ENCODE results near the gene CORO1A.
A peak's percentile ranks its signal among the peaks of the same experiment; 100 is the strongest.
"Not testable (repeated sequence)": the region's sequence is repeated elsewhere in the genome, so short reads cannot be mapped to it uniquely, and the experiment has no call there.

CORO1A gene

GRCh38 chr16:30173054-30173453, 10.3 kb upstream of the CORO1A start:
- no peak overlapping the region for H3K27ac ChIP-seq (ENCODE audit: low read depth, low read length)
- no peaks in the 10 kb centered on the region for H3K36me3 ChIP-seq (ENCODE audit: insufficient read depth, low read length)
- H3K4me1 ChIP-seq (ENCODE audit: insufficient read depth, low read length): no peaks in the 10 kb centered on the region
- no peak overlapping the region for H3K4me3 ChIP-seq (ENCODE audit: low read depth in 1 of 2, low read length in 2 of 2)
- H3K27me3 ChIP-seq (ENCODE audit: control insufficient read depth in 1 of 2, insufficient read depth in 2 of 2, low read length in 2 of 2): no peaks in the 10 kb centered on the region
- no peaks in the 10 kb centered on the region for H3K9me3 ChIP-seq (ENCODE audit: low read length)
- H3K9ac ChIP-seq (ENCODE audit: low read length): no peak overlapping the region

- not testable (repeated sequence) for H3K4me1 ChIP-seq (ENCODE audit: insufficient read depth, low read length); H3K9me3 ChIP-seq (ENCODE audit: low read length); H3K4me3 ChIP-seq (ENCODE audit: low read depth in 1 of 2, low read length in 2 of 2); H3K9ac ChIP-seq (ENCODE audit: low read length); H3K27ac ChIP-seq (ENCODE audit: low read depth, low read length); H3K27me3 ChIP-seq (ENCODE audit: control insufficient read depth in 1 of 2, insufficient read depth in 2 of 2, low read length in 2 of 2); H3K36me3 ChIP-seq (ENCODE audit: insufficient read depth, low read length)
Measured at GRCh38 chr16:30176876-30177275, 6.5 kb upstream of the CORO1A start.

- Histone ChIP-seq H3K4me3 (ENCODE audit: low read depth in 1 of 2, low read length in 2 of 2) (no peak overlapping the region), H3K4me1 (ENCODE audit: insufficient read depth, low read length) (no peaks in the 10 kb centered on the region), H3K9me3 (ENCODE audit: low read length) (no peaks in the 10 kb centered on the region), H3K9ac (ENCODE audit: low read length) (no peak overlapping the region), H3K27ac (ENCODE audit: low read depth, low read length) (no peak overlapping the region), H3K27me3 (ENCODE audit: control insufficient read depth in 1 of 2, insufficient read depth in 2 of 2, low read length in 2 of 2) (no peaks in the 10 kb centered on the region), H3K36me3 (ENCODE audit: insufficient read depth, low read length) (no peaks in the 10 kb centered on the region)
Measured at GRCh38 chr16:30179195-30179594, 4.2 kb upstream of the CORO1A start.

- no peaks in the 10 kb centered on the region for H3K36me3 ChIP-seq (ENCODE audit: insufficient read depth, low read length)
- no peak overlapping the region for H3K27ac ChIP-seq (ENCODE audit: low read depth, low read length)
- no peaks in the 10 kb centered on the region for H3K4me1 ChIP-seq (ENCODE audit: insufficient read depth, low read length)
- H3K4me3 ChIP-seq (ENCODE audit: low read depth in 1 of 2, low read length in 2 of 2): no peak overlapping the region
- no peak overlapping the region for H3K9ac ChIP-seq (ENCODE audit: low read length)
- H3K27me3 ChIP-seq (ENCODE audit: control insufficient read depth in 1 of 2, insufficient read depth in 2 of 2, low read length in 2 of 2): no peaks in the 10 kb centered on the region
- H3K9me3 ChIP-seq (ENCODE audit: low read length): no peaks in the 10 kb centered on the region
Measured at GRCh38 chr16:30179931-30180330, 3.5 kb upstream of the CORO1A start.

GRCh38 chr16:30180741-30181140, 2.7 kb upstream of the CORO1A start:
- no peaks in the 10 kb centered on the region for H3K27me3 ChIP-seq (ENCODE audit: control insufficient read depth in 1 of 2, insufficient read depth in 2 of 2, low read length in 2 of 2)
- H3K4me1 ChIP-seq (ENCODE audit: insufficient read depth, low read length): no peaks in the 10 kb centered on the region
- no peaks in the 10 kb centered on the region for H3K9me3 ChIP-seq (ENCODE audit: low read length)
- H3K27ac ChIP-seq (ENCODE audit: low read depth, low read length): no peak overlapping the region
- no peak overlapping the region for H3K4me3 ChIP-seq (ENCODE audit: low read depth in 1 of 2, low read length in 2 of 2)
- H3K9ac ChIP-seq (ENCODE audit: low read length): no peak overlapping the region
- no peaks in the 10 kb centered on the region for H3K36me3 ChIP-seq (ENCODE audit: insufficient read depth, low read length)

GRCh38 chr16:30184096-30184890, 891 bp downstream of the CORO1A start:
- no peaks in the 10 kb centered on the region for H3K4me1 ChIP-seq (ENCODE audit: insufficient read depth, low read length)
- H3K9me3 ChIP-seq (ENCODE audit: low read length): no peaks in the 10 kb centered on the region
- H3K27me3 ChIP-seq (ENCODE audit: control insufficient read depth in 1 of 2, insufficient read depth in 2 of 2, low read length in 2 of 2): no peaks in the 10 kb centered on the region
- H3K36me3 ChIP-seq (ENCODE audit: insufficient read depth, low read length): no peaks in the 10 kb centered on the region
- H3K4me3 ChIP-seq (ENCODE audit: low read depth in 1 of 2, low read length in 2 of 2): peak overlapping the region in 1 of 2 donors; percentile 32
- H3K27ac ChIP-seq (ENCODE audit: low read depth, low read length): no peak overlapping the region
- H3K9ac ChIP-seq (ENCODE audit: low read length): no peak overlapping the region

- H3K27ac ChIP-seq (ENCODE audit: low read depth, low read length): no peak overlapping the region
- H3K4me1 ChIP-seq (ENCODE audit: insufficient read depth, low read length): no peaks in the 10 kb centered on the region
- no peaks in the 10 kb centered on the region for H3K27me3 ChIP-seq (ENCODE audit: control insufficient read depth in 1 of 2, insufficient read depth in 2 of 2, low read length in 2 of 2)
- H3K9me3 ChIP-seq (ENCODE audit: low read length): no peaks in the 10 kb centered on the region
- H3K9ac ChIP-seq (ENCODE audit: low read length): no peak overlapping the region
- no peak overlapping the region for H3K4me3 ChIP-seq (ENCODE audit: low read depth in 1 of 2, low read length in 2 of 2)
- no peaks in the 10 kb centered on the region for H3K36me3 ChIP-seq (ENCODE audit: insufficient read depth, low read length)
Measured at GRCh38 chr16:30184891-30185682, 1.7 kb downstream of the CORO1A start.

- Histone ChIP-seq H3K27ac (ENCODE audit: low read depth, low read length) (no peak overlapping the region), H3K4me1 (ENCODE audit: insufficient read depth, low read length) (no peaks in the 10 kb centered on the region), H3K9ac (ENCODE audit: low read length) (no peak overlapping the region), H3K27me3 (ENCODE audit: control insufficient read depth in 1 of 2, insufficient read depth in 2 of 2, low read length in 2 of 2) (no peaks in the 10 kb centered on the region), H3K4me3 (ENCODE audit: low read depth in 1 of 2, low read length in 2 of 2) (no peak overlapping the region), H3K36me3 (ENCODE audit: insufficient read depth, low read length) (no peaks in the 10 kb centered on the region), H3K9me3 (ENCODE audit: low read length) (no peaks in the 10 kb centered on the region)
Measured at GRCh38 chr16:30185683-30186421, 2.5 kb downstream of the CORO1A start.

- Histone ChIP-seq H3K4me3 (ENCODE audit: low read depth in 1 of 2, low read length in 2 of 2) (no peak overlapping the region), H3K27ac (ENCODE audit: low read depth, low read length) (no peak overlapping the region), H3K4me1 (ENCODE audit: insufficient read depth, low read length) (no peaks in the 10 kb centered on the region), H3K9me3 (ENCODE audit: low read length) (no peaks in the 10 kb centered on the region), H3K9ac (ENCODE audit: low read length) (no peak overlapping the region), H3K27me3 (ENCODE audit: control insufficient read depth in 1 of 2, insufficient read depth in 2 of 2, low read length in 2 of 2) (no peaks in the 10 kb centered on the region), H3K36me3 (ENCODE audit: insufficient read depth, low read length) (no peaks in the 10 kb centered on the region)
Measured at GRCh38 chr16:30186444-30186781, 3.0 kb downstream of the CORO1A start.

GRCh38 chr16:30186782-30187555, 3.6 kb downstream of the CORO1A start:
- Histone ChIP-seq H3K9ac (ENCODE audit: low read length) (no peak overlapping the region), H3K9me3 (ENCODE audit: low read length) (no peaks in the 10 kb centered on the region), H3K27me3 (ENCODE audit: control insufficient read depth in 1 of 2, insufficient read depth in 2 of 2, low read length in 2 of 2) (no peaks in the 10 kb centered on the region), H3K27ac (ENCODE audit: low read depth, low read length) (no peak overlapping the region), H3K4me1 (ENCODE audit: insufficient read depth, low read length) (no peaks in the 10 kb centered on the region), H3K4me3 (ENCODE audit: low read depth in 1 of 2, low read length in 2 of 2) (no peak overlapping the region), H3K36me3 (ENCODE audit: insufficient read depth, low read length) (no peaks in the 10 kb centered on the region)

GRCh38 chr16:30187556-30187865, 4.1 kb downstream of the CORO1A start:
- Histone ChIP-seq H3K4me1 (ENCODE audit: insufficient read depth, low read length) (no peaks in the 10 kb centered on the region), H3K4me3 (ENCODE audit: low read depth in 1 of 2, low read length in 2 of 2) (no peak overlapping the region), H3K36me3 (ENCODE audit: insufficient read depth, low read length) (no peaks in the 10 kb centered on the region), H3K9me3 (ENCODE audit: low read length) (no peaks in the 10 kb centered on the region), H3K27ac (ENCODE audit: low read depth, low read length) (no peak overlapping the region), H3K9ac (ENCODE audit: low read length) (no peak overlapping the region), H3K27me3 (ENCODE audit: control insufficient read depth in 1 of 2, insufficient read depth in 2 of 2, low read length in 2 of 2) (no peaks in the 10 kb centered on the region)

Data from muscle layer of colon (tissue), 2 donors.